Measurements from ENCODE around the gene HOTAIR.

The HOTAIR gene

DNA sequence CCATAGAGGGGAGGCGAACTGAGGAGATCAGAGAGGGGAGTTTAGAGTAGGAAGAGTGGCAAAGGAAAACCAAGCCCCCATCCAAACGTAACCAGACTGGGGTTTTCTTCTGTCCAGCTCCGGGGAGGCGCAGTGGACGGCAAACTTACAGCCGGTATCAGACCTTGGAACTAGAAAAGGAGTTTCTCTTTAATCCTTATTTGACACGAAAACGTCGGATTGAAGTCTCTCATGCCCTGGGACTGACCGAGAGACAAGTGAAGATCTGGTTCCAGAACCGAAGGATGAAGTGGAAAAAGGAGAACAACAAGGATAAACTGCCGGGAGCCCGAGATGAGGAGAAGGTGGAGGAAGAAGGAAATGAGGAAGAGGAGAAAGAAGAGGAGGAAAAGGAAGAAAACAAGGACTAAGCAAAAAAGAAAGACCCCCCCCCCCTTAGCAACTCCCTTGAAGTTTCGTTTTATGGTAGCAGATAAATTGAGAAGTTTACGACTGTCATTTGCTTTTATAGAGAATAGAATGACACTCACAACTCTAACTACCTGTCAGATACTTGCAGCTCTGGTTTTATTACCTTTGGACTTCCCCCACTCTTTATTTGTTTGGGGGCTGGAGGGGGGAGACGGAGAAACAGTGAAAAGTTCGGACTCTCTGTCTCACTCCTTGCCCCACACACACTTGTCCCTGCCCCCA, 36.4 kb upstream of the HOTAIR start:
- DNase-seq, result no peak

DNA sequence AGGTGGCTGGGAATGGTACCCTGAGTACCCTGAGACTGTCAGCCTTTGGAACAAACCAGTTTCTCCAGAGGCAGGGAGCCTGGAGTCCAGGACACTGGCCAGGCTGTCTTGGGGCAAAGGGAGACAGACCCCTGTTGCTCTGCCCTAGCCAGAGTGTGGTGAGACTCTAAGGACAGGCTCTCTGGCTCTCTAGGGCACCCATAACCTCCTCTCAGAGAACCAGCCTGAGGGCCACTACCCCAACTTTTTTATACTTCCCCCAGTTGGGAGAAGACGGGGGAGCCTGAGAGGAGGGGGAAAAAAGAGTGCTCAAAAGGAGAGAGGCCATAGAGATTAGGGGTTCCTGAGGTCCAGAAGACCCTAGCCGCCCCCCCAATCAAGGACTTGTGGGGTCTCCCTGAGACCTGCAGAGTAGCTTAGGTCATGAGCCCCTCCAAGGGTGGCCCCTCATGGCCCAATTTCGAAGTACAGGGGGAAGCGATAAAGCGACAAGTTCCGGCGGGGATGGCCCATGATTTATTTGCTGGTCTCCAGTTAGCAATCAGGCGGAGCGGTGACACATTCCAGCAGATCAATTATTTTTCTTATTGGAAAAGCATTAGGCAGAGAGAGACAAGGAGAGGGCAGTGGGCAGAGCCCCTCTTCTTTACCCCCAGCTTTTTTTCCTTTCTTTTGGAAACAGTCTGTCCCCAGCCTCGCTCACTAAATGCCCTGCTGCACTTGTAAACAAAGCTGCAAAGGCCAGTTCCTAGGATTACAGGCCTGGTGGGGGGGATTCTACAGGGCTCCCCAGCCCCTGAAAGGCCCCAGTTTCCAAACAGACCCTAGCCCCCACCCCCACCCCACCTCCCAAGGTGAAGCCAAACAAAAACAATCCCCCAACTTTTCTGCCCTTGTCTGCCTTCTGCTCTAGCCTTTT, 35.6 kb upstream of the HOTAIR start:
- no peak for DNase-seq

DNA sequence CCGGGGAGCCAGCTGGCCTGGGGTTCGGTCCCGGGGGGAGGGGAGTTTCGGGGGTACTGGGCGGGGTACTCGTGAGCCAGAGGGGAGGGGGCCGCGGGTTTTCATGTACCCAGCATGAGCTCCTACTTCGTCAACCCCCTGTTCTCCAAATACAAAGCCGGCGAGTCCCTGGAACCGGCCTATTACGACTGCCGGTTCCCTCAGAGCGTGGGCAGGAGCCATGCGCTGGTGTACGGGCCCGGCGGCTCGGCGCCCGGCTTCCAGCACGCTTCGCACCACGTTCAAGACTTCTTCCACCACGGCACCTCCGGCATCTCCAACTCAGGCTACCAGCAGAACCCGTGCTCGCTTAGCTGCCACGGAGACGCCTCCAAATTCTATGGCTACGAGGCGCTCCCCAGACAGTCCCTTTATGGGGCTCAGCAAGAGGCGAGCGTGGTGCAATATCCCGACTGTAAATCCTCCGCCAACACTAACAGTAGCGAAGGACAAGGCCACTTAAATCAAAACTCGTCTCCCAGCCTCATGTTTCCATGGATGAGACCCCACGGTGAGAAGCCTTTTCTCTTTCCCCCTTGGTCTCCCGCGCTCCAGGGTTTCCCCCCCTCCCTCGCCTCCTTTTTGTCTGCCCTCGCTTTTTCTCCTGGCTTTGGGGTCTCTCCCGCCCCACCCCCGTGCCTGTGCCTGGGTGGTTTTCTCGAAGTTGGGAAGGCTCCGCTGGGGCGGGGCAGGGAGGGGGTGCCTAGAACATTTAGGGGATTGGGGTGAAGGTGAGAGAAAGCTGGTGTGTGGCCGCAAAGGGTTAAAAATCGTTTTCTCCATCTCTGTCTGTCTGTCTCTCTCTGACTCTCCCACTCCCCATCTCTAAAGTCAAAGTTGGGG, 34.7 kb upstream of the HOTAIR start:
- DNase-seq, result no peak

DNA sequence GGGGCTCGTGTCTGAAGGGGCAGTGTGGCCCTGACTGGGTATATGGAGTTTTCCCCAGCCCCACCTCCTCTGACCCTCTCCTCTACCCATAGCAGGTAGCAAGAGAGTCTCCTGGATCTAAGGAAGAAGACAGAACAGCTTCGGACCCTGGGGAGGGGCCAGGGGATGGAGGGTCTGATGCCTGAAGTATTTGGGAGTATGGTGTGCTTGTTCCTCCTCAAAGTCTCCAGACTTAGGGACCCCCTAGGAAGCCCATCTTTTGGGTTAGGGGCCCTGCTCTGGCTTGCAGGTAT, 33.5 kb upstream of the HOTAIR start:
- no peak for DNase-seq

DNA sequence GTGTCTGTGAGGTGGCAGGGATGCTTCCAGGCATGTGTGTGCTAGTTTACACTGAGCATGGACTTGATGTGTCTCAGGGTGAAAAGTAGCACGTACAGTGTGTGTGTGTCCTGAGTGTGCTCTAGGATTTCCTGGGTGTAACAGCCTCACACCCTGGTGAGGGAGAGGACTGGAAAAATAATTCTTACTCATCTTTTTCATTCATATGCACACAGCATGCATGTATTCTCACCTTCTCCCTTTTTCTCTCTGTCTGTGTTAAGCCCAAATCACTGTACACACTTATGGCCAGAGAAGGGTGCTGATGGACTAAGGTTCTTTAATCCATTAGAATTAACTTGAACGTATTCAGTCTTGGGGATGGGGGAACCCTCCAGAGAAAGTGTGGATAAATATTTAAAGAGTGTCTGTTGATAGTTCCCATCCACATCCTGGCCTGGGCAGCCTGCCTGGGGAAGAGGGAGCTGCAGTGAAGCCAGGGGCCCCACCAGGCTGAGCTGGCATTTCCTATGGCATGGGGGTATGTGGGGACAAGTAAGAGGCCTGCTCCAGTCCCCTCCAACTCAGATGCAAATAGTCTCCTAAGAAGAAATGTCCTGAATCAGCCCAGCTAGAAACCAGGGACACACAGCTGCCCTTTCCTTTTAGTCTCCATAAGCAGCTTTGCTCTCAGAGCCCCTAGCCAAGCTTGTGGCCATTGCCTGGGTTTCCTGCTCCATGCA, 32.9 kb upstream of the HOTAIR start:
- no peak for DNase-seq

DNA sequence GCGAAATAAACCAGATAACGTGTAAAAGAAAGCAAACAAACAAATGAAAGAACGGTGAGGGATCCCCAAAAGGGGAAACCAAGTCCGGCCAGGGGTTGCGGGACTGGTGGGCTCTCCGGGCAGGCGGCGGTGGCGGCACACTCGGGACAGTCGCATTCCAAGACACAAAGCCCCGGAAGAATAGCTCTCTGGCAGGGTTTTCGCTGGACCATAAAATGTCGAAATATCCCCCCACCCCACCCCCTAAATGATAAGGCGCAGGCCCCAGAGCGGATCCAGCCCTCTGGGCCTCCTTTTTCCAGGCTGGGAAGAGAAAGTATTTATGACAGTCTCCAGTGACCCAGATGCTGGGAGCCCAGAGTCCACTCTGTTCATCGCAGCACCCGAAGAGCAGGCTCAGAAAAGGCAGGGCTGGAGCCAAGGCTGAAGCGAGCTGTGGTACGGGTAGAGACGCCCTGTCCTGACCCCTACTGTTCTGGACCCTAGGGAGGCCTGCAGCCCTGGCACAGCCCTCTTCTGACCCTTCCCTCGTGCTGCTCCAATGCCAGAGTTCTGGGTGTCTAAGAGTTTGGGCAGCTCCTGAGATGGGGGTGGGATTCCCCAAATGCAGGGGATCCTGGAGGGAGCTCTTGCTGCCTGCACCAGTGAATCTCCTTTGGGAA, 31.9 kb upstream of the HOTAIR start:
- no peak for DNase-seq

DNA sequence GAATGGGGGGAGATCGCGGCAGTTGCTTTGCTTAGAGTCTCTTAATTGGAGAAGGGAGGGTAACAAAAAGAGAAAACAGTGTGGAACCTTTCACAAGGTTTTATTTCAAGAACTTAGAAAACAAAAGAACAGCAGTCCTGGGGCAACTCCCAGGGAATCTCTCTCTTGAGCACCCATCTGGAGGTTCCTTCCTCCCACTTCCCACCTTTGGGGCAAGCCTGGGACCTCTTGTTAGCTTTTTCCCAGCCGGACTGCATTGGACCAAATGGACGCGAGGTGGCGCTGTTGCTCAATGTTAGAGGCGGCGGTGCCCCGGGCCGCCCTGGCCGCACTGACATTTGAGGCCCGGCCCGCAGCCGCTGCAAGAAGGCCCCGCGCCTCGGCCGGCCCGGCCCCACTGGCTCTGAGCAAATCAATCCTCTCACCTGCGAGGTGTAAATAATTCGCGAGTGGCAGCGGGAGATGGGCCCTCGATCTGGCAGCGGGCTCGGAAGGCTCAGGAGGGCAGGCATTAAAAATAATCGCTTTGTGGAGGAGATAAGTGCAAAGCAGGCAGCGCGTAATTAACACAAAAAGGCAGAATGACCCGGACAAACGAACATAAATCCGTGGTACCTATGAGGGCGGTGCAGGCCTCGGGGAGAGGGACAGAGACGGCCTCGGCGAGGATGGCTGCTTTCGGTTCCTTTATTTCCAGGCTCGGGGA, 31.3 kb upstream of the HOTAIR start:
- DNase-seq, result peak; percentile 91

DNA sequence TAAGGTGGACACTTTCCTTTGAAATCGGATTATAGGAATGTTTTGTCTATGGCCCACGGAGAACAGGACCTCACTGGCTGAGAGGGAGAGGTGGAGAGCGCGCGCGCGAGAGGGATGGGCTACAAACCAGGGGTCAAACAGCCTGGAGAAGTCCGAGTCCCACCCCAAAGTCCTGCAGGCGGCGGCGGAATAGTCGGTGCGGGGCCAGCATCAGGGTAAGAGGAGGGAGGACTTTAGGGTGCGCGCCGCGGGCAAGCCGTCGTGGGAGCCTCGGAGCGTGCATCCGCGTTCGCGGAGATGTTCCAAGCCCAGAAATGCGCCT, 30.7 kb upstream of the HOTAIR start:
- DNase-seq, result no peak

DNA sequence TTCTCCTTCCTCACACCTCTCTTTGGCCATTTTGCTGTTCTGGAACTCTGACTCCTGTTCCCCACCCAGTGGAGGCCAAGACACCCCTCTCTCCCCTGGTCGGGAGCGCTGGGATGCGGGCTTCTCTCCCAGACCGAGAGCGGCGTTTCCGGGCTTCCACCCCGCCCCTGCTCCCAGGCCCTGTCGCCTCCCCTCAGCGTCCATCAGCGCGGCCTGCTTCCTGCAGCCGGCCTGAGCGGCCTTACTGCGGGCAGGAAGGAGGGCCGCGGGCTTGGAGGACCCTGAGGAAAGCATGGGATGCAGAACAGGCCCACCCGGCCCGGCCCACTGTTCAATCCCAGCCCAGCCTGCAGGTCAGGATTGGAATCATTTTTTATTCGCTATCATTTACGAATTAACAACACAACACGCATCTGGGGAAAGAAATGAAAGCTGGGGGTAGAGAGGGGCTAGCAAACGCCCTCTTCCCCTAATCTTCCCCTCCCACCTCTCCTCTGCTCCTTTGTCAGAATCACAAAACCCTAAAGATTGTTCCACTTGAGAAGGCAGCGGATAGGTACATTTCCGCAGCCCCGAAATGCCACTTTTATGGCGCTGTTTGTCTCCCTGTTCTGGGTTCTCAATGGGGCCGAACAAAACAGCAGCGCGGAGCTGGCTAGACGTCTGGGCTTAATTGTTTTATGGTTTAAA, 30.2 kb upstream of the HOTAIR start:
- no peak for DNase-seq

DNA sequence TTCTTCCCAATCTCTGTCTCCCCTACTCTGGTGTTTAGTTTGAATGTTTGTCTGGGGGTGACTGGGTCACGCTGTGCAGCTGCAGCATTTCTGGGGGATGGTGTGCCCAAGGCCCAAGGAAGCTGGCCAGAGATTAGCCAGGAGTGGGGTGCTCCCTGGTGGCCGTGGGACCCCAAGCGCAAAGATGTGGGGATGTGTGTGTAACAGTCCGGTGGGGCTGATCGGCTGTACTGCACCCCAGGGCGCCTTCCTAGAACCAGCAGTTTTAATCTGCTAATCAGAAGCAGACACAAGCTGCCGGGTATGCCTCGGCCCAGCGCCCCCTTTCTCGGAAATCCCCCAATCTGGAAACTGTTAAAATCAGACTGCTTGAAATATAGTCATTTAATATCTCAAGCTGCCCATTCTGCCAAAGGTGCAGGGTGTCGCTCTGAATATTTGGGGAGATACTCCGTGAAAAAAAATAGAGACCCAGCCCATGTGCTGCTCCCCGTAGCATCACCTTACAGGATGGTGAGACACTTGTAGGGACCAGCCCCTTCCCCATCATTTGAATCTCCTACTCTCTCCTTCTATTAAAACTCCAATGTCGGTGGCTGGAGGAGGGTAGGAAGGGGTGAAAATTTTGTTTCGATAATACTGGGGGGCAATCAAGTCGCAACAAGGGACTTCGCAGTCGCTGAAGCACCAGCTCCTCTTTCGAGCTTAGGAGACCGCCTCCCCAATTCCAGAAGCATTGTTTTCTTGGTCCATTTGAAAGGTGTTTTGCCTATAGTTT, 29.5 kb upstream of the HOTAIR start:
- no peak for DNase-seq

DNA sequence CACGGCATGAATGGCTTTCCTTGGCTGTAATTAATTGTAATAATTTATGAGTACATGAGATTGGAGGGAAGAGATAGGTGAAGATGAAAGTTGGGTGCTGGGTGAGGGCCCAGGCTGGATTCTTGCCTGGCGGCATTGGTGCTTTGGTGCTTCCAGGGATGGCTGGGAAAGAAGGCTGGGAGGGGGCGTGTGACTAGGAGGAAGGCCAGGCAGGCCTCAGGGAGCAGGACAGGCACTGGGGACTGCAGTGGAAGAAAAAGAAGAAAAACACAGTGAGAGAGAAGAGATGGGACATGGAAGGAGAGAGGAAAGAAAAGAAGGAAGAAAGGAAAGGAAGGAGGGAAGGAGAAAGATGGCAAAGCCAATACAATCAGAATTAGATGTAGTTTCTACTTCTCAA, 28.9 kb upstream of the HOTAIR start:
- no peak for DNase-seq

DNA sequence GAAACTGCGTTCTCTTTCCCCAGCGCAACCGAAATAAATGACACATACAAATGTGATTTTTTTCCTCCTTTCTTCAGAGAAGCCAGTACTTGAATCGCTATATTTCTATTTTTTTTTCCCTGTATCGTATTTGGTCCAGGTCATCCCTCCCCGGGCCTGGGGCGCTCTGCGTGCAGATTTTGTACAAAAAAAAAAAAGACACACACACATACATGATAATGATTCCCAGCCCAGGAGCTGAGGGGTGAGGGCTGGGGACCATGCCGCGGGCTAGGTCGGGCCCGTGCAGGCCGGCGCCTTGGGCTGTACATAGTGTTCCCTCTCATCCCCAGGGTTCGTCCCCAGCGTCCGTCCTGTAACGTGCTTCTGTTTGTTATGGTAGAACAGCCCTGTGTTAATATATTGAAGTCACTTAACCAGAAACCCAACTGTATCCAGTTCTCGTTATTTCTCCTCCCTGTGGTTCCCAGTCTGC, 28.2 kb upstream of the HOTAIR start:
- DNase-seq, result no peak

DNA sequence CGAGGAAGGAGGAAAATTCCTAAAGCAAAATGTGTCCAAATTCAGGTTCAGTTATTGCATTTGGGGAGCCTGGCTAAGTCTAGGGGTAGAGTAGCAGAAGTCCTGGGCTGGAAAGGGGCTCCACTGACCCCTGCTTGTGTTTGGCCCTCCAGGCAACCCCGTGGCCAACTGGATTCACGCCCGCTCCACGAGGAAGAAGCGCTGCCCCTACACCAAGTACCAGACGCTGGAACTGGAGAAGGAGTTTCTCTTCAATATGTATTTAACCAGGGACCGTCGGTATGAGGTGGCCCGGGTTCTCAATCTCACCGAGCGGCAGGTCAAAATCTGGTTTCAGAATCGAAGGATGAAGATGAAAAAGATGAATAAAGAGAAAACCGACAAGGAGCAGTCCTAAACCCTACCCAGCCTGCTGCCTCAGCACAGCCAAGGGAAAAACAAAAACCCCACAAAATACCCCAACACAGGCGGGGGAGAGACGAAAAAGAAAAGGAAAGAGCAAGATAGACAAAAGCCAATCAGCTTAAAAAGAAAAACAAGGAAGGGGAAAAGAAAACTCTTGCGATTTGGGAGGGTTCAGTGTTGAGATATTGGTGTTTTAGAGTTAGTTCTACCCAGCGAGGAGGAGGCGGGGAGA, 27.6 kb upstream of the HOTAIR start:
- no peak for DNase-seq

DNA sequence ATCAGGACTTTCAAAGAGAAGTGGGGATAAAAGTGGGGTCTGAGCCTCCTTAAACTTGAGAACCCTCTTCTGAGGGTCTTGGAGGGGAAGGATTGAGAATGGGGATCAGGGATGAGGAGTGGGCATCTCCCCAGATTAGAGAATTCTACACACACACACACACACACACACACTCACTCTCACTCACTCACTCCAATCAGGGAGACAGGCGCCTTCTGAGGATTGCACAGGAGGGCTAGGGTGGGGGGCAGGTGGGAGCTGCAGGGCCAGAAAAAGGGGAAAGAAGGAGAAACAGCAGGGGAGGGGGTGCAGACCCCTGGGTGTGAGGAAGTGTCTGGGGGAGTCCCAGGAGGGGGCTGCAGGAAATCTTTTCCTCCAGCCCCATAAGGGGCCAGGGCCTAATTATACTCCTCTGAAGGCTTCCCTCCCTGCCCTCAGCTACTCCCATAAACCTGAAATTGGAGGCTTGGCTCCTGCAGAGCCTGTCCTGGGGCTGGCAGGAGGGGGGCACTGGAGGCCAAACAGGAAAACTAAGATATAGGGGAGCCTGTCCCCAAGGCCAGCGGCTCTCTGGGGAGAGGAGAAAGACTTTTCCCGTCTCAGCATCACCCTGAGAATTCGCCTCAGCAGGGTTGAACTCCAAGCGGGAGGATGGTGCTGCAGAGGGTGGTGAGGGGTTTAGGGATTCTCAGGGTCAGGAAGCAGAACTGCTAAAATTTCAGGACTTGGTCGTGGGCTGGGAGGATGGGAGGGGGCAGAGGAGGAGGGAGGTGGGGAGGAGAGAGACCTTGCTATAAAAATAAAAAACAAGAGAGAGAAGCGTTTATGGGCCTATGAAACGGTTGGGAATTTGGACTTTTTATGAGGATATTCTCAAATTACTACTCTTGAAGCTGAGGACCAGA, 26.8 kb upstream of the HOTAIR start:
- DNase-seq, result no peak

DNA sequence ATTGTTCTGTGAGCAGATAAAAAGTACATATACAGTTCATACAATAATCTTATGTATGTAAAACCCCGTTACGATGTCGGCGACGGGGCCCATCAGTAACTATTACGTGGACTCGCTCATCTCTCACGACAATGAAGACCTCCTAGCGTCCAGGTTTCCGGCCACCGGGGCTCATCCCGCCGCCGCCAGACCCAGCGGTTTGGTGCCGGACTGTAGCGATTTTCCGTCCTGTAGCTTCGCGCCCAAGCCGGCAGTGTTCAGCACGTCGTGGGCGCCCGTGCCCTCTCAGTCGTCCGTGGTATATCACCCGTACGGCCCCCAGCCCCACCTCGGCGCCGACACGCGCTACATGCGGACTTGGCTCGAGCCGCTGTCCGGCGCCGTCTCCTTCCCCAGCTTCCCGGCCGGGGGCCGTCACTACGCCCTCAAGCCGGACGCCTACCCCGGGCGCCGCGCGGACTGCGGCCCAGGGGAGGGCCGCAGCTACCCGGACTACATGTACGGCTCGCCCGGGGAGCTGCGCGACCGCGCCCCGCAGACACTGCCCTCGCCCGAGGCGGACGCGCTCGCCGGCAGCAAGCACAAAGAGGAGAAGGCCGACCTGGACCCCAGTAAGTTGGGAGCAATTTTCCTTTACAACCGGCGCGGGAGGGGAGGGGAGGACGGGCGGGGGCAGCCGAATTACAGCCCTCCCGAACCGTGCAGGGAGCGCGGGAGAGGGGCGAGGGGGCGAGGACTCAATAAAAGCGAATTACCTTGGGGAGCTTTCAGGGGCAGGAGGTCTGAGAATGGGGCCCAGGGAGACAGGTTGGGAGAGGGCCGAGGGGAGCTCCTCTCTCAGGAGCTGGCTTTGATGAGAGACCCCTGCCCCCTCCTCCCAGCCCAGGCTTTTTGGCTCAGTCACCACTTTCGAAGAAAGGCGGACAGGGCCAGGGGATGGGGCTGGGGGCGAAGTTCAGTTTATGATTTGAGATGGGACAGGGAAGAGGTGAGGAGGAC, 25.7 kb upstream of the HOTAIR start, which contains the start of gene HOXC9:
HOXC9 (plus strand) TSS at position 46 of the 999 bp plus-strand sequence; CDS start at position 74, 28 bp downstream.
- no peak for DNase-seq

DNA sequence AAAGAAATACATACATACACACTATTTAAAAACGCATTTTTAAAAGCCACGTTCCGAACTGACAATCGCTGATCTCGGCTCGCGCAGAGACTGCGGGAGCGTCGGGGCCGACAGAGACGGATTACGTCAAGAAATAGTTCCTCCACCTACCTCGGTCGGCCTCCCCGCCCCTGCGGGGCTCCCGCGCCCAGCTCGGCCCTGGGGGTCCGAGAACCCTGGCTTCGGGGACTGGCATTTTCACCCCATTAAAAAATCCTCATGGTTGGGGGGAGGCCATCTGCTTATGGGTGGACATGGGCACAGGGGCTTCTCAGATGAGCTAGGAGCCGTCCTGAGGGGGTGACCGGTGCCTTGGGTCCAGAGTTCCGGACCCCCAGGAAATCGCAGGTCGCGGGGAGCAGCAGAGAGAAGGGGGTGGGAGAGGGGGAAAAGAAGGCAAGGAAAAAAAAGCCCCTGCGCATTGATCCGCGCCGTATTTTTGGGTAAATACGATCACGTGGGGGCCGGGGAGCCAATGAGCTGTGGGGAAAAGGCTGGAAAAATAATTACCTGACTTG, 24.9 kb upstream of the HOTAIR start:
- DNase-seq, result peak; percentile 84

DNA sequence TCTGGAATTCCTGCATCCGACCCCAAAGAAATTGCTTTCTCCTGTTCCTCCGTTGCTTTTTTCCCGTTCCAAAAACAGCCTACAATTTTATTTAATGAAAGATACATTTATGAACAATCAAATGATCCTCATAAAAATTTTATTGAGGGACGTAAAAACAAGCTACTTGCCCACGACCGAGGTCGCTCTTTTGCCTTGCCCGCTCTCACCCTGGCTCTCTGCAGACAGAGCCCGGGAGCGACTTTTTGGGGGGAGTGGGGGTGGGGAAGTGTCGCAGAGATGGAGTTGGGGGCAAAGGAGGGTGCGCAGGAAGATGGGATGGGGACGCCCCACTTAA, 24.1 kb upstream of the HOTAIR start:
- DNase-seq, result no peak

All from left hindlimb (tissue), 1 donor.